ENCODE measurements around the gene MMEL1. TPM values are rescaled to one million over a fixed set of nuclear protein-coding genes. Genes with fewer than 3 reads are reported as not detected.

The MMEL1 gene
- total and polyA plus RNA-seq, 8 donors, result 0.39 to 8.7 (median 2.5) TPM

DNA sequence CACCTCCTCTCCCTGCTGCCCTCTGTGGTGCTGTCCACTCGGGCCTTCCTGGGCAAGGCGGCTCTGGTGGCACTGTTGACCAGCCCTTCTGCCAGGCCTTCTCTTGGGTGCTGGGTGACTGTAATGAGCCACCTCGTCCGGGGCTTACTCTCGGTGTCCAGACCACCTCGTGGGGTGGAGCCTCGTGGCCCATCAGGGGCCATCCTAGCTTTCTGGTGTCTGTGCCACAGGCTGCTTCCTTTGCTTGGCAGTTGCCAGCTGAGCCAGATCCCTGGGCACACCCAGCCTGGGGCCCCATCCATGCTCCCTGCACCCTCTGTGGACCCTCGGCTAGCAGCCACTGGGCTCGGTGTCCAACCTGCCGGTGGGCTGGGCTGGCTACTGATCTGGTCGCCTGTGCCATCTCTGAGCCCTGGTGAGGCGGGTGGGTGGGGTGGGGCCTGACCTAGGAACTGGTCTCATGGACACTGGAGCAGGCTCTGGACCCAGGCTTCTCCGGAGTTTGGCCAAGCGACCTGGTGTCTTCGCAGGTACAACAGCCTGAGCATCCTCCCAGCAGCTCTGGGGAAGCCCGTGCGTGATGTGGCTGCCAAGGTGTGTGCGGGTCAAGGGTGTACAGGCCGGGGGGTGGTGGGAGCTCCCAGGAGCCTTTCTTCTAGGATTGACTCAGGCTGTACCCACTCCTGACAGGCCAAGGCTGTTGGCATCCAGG is 44.8 kb downstream of the MMEL1 start:
- peaks cover 0 to 17% (median 13%) of the 10 kb centered on the region in 3 donors for H3K4me1 ChIP-seq
- DNase-seq, result peak in 2 of 6 donors; percentile 50 to 80
- H3K4me3 ChIP-seq, result peak overlapping the region in 2 of 4 donors; percentile 76 to 80
- no peaks in the 10 kb centered on the region for H3K27me3 ChIP-seq
- no peak for ATAC-seq
- TF ChIP-seq, protein P1, sequence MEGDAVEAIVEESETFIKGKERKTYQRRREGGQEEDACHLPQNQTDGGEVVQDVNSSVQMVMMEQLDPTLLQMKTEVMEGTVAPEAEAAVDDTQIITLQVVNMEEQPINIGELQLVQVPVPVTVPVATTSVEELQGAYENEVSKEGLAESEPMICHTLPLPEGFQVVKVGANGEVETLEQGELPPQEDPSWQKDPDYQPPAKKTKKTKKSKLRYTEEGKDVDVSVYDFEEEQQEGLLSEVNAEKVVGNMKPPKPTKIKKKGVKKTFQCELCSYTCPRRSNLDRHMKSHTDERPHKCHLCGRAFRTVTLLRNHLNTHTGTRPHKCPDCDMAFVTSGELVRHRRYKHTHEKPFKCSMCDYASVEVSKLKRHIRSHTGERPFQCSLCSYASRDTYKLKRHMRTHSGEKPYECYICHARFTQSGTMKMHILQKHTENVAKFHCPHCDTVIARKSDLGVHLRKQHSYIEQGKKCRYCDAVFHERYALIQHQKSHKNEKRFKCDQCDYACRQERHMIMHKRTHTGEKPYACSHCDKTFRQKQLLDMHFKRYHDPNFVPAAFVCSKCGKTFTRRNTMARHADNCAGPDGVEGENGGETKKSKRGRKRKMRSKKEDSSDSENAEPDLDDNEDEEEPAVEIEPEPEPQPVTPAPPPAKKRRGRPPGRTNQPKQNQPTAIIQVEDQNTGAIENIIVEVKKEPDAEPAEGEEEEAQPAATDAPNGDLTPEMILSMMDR (IDR thresholded peaks at IDR 0.05), result no peak
- H3K27ac ChIP-seq, result no peak overlapping the region
- no peak for FAIRE-seq
- H3K9me3 ChIP-seq, result no peaks in the 10 kb centered on the region
- WGBS, 2 donors, result 86 to 87% methylated on average over 19 of the region's 19 CpGs
- H3K36me3 ChIP-seq, result no peaks in the 10 kb centered on the region
- intact Hi-C loops (cut with DNase I), result no loop called here

DNA sequence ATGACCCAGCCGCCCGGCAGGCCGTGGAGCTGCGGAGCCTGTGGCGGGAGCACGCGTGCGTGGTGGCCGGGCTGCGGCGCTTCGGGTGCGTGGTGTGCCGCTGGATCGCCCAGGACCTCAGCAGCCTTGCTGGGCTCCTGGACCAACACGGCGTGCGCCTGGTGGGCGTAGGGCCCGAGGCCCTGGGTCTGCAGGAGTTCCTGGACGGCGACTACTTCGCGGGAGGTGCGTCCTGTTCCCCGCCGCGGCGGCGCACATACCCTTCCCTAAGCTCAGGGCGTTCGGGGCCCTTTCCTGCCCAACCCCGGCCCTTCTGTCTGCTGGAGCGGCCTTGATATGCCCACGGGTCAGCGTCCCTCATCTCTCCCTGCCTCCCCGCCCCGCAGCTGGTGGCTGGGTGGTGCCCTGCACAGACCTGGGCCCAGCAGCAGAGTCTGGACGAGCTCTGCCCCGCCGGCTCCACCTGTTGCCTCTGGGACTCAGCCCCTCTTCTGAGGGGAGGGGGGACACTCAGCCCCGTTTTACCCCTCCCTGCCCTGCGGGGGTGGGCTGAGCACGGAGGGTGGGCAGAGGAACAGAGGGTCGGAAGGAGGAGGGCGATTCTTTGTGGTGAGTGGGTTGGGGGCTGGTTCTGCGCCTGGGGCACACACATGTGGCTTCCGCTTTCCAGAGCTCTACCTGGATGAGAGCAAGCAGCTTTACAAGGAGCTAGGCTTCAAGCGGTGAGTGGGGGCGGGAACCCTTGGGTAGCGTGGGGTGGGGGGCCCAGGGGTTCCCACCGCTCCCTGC is 45.6 kb downstream of the MMEL1 start:
- ATAC-seq, result peak in 1 of 4 donors; percentile 7
- peaks cover 0 to 17% (median 13%) of the 10 kb centered on the region in 3 donors for H3K4me1 ChIP-seq

DNA sequence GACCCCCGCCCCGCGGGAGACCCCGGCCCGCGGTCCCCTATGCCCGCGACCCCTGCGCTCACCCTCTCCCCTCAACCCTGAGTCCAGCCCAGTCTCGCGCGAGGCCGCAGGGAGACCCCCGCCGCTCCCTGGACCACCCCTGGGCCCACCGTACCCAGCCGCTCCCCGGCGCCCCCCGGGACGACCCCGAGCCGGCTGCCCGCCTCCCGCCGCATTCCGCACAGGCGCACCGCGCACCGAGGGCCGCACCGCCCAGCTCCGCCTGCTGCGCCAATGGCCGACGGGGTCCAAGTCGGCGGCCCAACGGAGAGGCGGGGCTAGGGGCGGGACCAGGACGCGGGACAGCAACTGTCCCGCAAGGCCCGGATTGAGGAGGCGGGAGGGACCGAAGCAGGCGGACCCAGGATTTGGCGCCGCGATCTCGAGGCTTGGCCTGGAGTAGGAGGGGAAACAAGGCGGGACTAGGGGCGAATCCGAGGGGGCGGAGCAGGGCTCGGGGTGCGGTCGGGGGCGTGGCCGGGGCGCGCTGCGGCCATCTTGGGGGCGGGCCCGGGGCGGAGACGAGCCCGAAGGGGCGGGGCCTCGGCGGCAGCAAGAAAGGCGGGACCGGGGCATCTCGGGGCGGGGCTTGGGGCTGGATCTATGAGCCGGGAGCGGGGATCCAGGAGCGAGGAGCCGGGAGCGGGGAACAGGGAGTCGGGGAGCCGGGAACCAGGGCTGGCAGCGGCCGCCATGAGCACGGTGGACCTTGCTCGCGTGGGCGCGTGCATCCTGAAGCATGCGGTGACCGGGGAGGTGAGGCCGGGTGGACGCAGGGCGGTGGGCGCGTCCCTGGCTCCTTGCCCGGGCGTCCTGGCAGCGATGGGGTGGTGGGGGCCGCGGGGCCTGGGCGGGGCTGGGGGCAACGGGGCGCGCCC is 46.4 kb downstream of the MMEL1 start, which contains the start of gene PRXL2B:
Gene PRXL2B (plus strand): TSS at position 624 of the 917 bp plus-strand sequence. CDS start 109 bp downstream, at position 733.
- intact Hi-C loops (cut with DNase I), result no loop called here
- FAIRE-seq (no peak), ATAC-seq (peak; percentile 89 to 94 (median 90)), DNase-seq (peak; percentile 99 to 100 (median 99))
- H3K9me3 ChIP-seq, result no peaks in the 10 kb centered on the region
- no peaks in the 10 kb centered on the region for H3K36me3 ChIP-seq
- 1% methylated on average over 76 to 107 of the region's 107 CpGs for WGBS, 2 donors
- peaks cover 0 to 17% (median 13%) of the 10 kb centered on the region in 3 donors for H3K4me1 ChIP-seq
- TF ChIP-seq, protein P1 (IDR thresholded peaks at IDR 0.05), result no peak
- H3K27me3 ChIP-seq, result no peaks in the 10 kb centered on the region
- peak within 1 kb of the TSS; percentile 81 to 98 (median 92) for H3K27ac ChIP-seq
- H3K4me3 ChIP-seq, result peak within 1 kb of the TSS; percentile 59 to 93 (median 78)

More for the DNA sequence above, 45.6 kb downstream of the MMEL1 start:
- FAIRE-seq (no peak), DNase-seq (peak in 3 of 6 donors; percentile 61 to 89 (median 75))
- TF ChIP-seq, protein P1 (IDR thresholded peaks at IDR 0.05), result no peak
- Histone ChIP-seq H3K36me3 (no peaks in the 10 kb centered on the region), H3K9me3 (no peaks in the 10 kb centered on the region), H3K4me3 (peak overlapping the region; percentile 59 to 80 (median 69)), H3K27me3 (no peaks in the 10 kb centered on the region), H3K27ac (peak overlapping the region in 3 of 4 donors; percentile 41 to 95 (median 46))
- intact Hi-C loops (cut with DNase I), result no loop called here
- WGBS, 2 donors, result 13 to 21% methylated on average over 34 to 52 of the region's 52 CpGs

DNA sequence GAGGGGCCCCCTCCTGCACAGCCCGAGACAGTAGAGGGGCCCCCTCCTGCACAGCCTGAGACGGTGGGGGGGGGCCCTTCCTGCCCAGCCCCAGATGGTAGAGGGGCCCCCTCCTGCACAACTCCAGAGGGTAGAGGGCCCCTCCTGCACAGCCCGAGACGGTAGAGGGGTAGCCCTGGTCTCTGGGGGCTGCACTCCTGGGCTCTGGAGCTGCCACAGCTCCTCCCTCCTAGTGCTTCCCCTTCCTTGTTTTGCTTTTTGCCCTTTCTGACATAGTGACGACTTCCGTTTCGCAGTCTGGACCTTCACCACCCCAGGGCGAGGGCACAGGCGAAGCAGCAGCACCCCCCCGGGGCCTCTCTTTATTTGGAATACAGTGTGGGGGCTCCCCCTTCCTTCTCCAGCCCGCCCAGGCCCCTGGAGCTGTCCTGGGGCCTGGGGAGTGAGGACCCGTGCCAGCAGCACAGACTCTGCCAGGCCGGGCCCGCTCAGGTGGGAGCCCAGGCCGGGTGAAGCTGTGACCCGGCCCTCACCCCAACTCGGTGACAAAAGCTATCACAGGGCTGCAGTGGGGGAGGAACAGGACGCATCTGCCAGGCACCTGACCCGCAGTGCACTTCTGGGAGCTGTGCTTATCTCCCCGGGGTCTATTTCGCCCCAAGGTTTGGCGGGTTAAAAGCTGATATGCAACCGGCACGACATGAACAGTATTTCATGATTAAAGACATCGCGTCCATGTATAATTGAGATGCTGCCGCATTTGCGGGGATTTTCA is 47.3 kb downstream of the MMEL1 start:
- peak in 5 of 6 donors; percentile 55 to 80 (median 63) for DNase-seq
- WGBS, 2 donors, result 5% methylated on average over 28 of the region's 28 CpGs
- Histone ChIP-seq H3K9me3 (no peaks in the 10 kb centered on the region), H3K27me3 (no peaks in the 10 kb centered on the region), H3K27ac (peak overlapping the region; percentile 81 to 98 (median 92)), H3K4me1 (peaks cover 0 to 17% (median 13%) of the 10 kb centered on the region in 3 donors), H3K4me3 (peak overlapping the region; percentile 56 to 93 (median 78)), H3K36me3 (no peaks in the 10 kb centered on the region)
- intact Hi-C loops (cut with DNase I), result no loop called here
- TF ChIP-seq, protein P1 (IDR thresholded peaks at IDR 0.05), result no peak
- ATAC-seq, result peak; percentile 11 to 39 (median 29)
- FAIRE-seq, result no peak

Data from pancreas (tissue), 10 donors.